ENCODE measurements around the gene KIF2A. TPM values are rescaled to one million over a fixed set of nuclear protein-coding genes. Genes with fewer than 3 reads are reported as not detected.
A peak's percentile ranks its signal among the peaks of the same experiment; 100 is the strongest.

The KIF2A gene
- total and polyA plus RNA-seq, 9 of the 15 experiments (the other 6 are each of a cell fraction or from before 2014, with no cell fraction given), result 42.6 to 126 (median 77.6) TPM

- intact Hi-C loops (cut with micrococcal nuclease) (no loop called here), in situ Hi-C loops (cut with MboI) (loop anchor here (5.0 kb wide), 1 partner anchor 116 kb away; no protein-coding TSS in a partner anchor)
- Histone ChIP-seq H3K9ac (ENCODE audit: insufficient read depth in 1 of 2, low read depth in 2 of 2, low read length in 2 of 2) (no peak overlapping the region), H3K27me3 (ENCODE audit: control insufficient read depth in 2 of 2, insufficient read depth in 2 of 2, low read length in 2 of 2) (no peaks in the 10 kb centered on the region), H3K27ac (ENCODE audit: extremely low read depth, low read depth, low read length) (peak overlapping the region; percentile 0; the same call in 1 of the 3 replicates), H3K4me1 (replicated peaks in 1 of 2; ENCODE audit: control insufficient read depth in 2 of 2, insufficient read depth in 2 of 2, low read length in 2 of 2) (peaks cover 0 to 13% of the 10 kb centered on the region in 2 experiments; a peak in 2 of 5 replicates), H3K4me2 (ENCODE audit: insufficient read depth, low read length) (no peak overlapping the region; the same call in 1 of the 2 replicates), H3K36me3 (ENCODE audit: control insufficient read depth, insufficient read depth, low read length) (peaks cover 24% of the 10 kb centered on the region; the same call in 2 of the 3 replicates), H3K79me2 (ENCODE audit: control insufficient read depth, insufficient read depth, low read length) (peaks cover 96% of the 10 kb centered on the region), H2AFZ (ENCODE audit: low read depth, low read length) (no peak overlapping the region), H3K9me3 (replicated peaks; ENCODE audit: control insufficient read depth, insufficient read depth, low read depth, low read length) (no peaks in the 10 kb centered on the region), H4K20me1 (replicated peaks; ENCODE audit: control insufficient read depth, insufficient read depth, low read length) (no peaks in the 10 kb centered on the region), H3K9me1 (ENCODE audit: control insufficient read depth, insufficient read depth, low read length) (no peaks in the 10 kb centered on the region), H3K4me3 (no peak overlapping the region)
- 27% methylated on average over 1 of the region's 1 CpG for WGBS (ENCODE audit: insufficient coverage, low coverage, missing lambda C conversion rate)
- POLR2A ChIA-PET, result interaction anchor here (1.2 to 1.3 kb wide), 3 partner anchors 15 to 116 kb away, joined by 3 read pairs; no protein-coding TSS in a partner anchor
- peak in 1 of 4 experiments; percentile 51 for DNase-seq (ENCODE audit: extremely low read depth in 1 of 4, low spot score in 3 of 4)
- TF ChIP-seq TRIM25 (IDR thresholded peaks at IDR 0.05; ENCODE audit: borderline replicate concordance), result no peak
- no peak for TF ChIP-seq POLR2A (conservative IDR thresholded peaks at IDR 0.05)
- TF ChIP-seq SRF (CRISPR knock-in tag; IDR thresholded peaks at IDR 0.05), result no peak
- peak; percentile 66 for TF ChIP-seq CBFA2T3 (IDR thresholded peaks at IDR 0.05)
- TF ChIP-seq TCF3 (CRISPR knock-in tag; IDR thresholded peaks at IDR 0.05), result peak; percentile 26; the same call in 1 of the 2 replicates
- TF ChIP-seq ZNF217 (CRISPR knock-in tag; IDR thresholded peaks at IDR 0.05), result no peak
- TF ChIP-seq CLOCK (CRISPR knock-in tag; IDR thresholded peaks at IDR 0.05; ENCODE audit: borderline replicate concordance), result no peak
- peak; percentile 39 for TF ChIP-seq CBFA2T2 (conservative IDR thresholded peaks at IDR 0.05)
- TF ChIP-seq ZNF551 (CRISPR knock-in tag; IDR thresholded peaks at IDR 0.05), result no peak
- peak; percentile 21; the same call in 1 of the 2 replicates for TF ChIP-seq SMARCE1 (IDR thresholded peaks at IDR 0.05)
- TF ChIP-seq BRF1 (IDR thresholded peaks at IDR 0.05; ENCODE audit: borderline replicate concordance, extremely low read depth, insufficient read length), result no peak
- TF ChIP-seq HMBOX1 (IDR thresholded peaks at IDR 0.05), result peak; percentile 94
- no peak for TF ChIP-seq ZNF224 (CRISPR knock-in tag; IDR thresholded peaks at IDR 0.05)
- TF ChIP-seq ZNF197 (CRISPR knock-in tag; IDR thresholded peaks at IDR 0.05; ENCODE audit: low read depth), result no peak
- peak; percentile 38; the same call in 1 of the 2 replicates for TF ChIP-seq ARID1B (IDR thresholded peaks at IDR 0.05)
- no peak for TF ChIP-seq ESRRA (IDR thresholded peaks at IDR 0.05; ENCODE audit: borderline replicate concordance, low read depth)
- peak; percentile 47 for TF ChIP-seq FOSL1 (tag; conservative IDR thresholded peaks at IDR 0.05)
- 0 out of 2 replicates have a peak, but pooled peaks have one; percentile 4 for TF ChIP-seq JUND (IDR thresholded peaks at IDR 0.05; ENCODE audit: borderline replicate concordance, low read depth, low read length)
- TF ChIP-seq JUND (tag; IDR thresholded peaks at IDR 0.05; ENCODE audit: borderline replicate concordance, low read depth, low read length), result no peak
- no TSS peak for BruUV-seq (replicated peaks)
- CTCF ChIA-PET (ENCODE audit: low intra/inter-chr PET ratio), result no interaction called here
- peak; percentile 38; the same call in 2 of the 3 replicates for ATAC-seq
- peak; percentile 6 for FAIRE-seq
Measured at GRCh38 chr5:62343428-62343827, 37.4 kb downstream of the KIF2A start.
